HG02870 (cell line): ENCODE results near the gene PCGF2.

Experiments used
- ATAC-seq: cut with Tn5 transposase; IDR thresholded peaks from one replicate; pipeline ENCODE4 v1.9.1; 2021; ENCODE audit warnings: mild to moderate bottlenecking, moderate library complexity; ENCODE audit not compliant: unreplicated experiment

The PCGF2 gene

DNA sequence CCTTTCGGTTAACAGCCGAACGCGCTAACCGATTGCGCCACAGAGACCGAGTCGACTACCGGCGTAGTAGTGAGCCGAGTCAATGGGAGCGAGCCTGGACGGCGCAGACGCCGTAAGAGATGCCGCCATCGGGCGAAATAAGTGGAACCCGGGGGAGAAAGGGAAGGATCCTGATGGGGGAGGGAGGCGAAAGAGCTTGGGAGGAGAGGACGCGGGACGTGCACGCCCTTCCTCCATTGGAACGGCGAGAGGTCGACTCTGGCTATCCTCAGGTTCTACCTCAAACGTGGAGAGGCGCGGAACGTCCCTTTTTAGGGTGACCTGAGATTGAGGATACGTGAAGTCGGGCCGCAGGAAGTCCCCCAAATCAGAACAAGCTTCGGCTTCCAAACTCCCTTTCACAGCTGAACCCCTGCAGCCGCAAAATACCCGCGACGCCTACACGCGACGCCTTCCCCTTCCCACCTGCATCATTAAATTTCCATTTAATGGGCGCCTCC is 3.7 kb upstream of the PCGF2 start:
- ATAC-seq: peak; percentile 0

DNA sequence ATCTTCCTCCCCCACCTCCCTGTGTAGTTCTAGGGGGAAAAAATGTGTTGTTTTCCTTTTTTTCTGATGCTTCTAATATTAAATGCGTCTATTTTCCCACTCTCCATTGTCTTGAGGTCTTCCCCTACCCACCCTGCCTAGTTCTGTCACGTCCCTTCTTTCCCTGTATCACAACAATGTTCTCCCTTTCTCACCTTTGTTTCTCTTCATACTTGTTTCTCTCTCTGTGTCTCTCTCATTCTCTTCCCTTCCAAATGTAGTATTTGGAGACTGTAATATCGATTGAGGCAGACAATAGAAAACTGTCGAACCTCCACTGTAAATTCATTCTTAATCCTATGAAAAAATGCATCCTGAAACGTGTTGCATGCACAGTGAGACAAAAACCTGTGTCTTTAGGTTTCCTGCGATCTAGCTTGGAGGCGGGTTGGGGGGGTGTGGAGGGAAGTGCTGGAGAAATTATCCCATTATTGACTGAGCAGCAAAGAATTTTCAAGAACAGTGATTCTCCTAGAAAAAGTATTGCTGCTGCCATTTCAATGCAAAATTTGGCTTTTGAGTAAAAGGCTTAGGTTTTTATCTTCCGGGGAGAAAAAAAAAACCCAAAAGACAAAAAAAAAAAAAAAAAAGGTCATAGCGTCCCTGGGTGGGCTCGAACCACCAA is 3.1 kb upstream of the PCGF2 start:
- no peak for ATAC-seq

DNA sequence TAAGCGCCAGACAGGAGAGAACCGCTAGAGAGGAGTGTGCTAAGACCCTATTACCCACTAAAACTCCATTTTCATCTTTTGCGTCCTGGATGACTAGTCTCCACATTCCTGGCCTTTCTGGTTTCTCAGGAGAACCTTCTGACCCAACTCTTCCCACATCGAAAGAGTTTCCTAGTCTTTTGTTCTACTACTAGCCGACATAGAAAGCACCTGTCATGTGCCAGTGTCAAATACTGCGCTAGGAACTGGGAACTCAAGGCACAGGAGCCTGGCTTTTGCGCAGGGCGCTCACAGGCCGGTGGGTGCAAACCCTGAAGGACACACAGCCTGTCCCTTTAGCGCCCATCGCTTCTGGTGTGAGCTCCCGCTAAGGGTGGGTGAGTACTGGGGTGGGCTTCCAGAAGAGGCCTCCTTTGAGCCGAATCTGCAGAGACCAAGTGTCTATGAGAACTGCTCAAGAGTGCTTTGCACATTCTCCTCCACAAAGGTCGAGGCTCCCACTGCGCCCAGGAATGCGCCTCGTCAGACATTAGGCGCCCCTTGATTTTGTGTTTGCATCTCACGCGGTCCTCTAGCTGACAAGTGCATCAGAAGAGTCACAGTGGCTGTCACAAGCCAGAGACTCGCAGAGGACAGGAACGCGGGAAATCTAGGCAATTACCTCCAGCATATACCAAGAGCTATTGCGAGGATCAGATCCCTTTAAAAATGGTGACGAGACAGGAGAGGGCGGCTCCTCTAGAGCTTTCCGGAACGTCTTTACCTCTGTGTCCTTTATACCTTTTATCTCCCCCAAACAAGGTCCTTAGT is 2.4 kb upstream of the PCGF2 start:
- no peak for ATAC-seq

DNA sequence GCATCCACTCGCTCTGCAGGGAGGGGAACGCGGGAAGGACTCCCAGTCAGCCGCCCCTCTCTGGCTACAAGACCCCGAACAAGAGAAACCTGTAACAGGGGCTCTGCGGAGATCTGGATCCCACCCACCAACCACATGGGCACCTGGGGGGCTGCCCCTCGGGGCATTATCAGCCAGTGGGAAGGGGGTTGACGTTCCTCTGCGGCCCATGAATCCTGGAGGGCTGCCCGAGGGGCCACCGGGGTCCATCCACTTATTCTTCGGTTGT is 1.8 kb upstream of the PCGF2 start:
- ATAC-seq: no peak

DNA sequence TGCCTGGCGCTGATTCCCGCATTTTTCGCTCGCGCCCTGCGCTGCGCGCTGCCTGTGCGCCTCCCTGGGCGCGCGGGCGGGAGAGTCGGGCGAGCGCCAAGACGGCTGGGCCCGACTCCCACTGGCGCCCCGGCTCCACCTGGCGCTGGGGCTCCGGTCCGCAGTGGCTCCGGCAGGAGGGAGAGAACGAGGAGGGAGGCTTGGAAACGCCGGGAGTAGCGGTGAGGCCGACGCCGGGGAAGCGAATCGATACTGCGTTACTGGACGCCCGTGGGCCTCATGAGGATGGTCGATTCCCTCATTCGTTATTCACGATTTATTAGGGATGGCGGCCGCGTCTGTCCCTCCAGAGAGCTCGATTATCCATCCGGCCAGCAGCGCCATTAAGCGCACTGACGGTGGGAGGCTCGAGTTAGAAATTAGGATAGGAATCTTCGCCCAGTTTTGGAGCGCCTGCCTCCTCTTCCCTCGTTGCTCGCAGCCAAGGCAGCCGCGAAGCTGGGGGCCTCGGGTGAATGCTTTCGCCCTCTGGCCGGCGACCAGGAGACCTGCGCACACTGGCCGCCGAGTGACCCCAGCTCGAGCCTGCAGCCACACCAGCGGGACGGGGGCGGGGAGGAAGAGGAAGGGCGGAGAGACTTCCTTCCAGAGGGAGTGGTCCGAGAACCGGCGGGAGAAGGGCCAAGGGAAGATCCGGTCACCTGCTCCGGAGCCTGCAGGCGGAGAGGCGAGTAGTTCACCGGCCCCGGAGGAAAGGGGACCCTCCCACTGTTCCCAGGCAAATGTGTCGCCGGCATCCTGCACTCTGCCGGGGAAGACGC is 1.3 kb upstream of the PCGF2 start:
- no peak for ATAC-seq

DNA sequence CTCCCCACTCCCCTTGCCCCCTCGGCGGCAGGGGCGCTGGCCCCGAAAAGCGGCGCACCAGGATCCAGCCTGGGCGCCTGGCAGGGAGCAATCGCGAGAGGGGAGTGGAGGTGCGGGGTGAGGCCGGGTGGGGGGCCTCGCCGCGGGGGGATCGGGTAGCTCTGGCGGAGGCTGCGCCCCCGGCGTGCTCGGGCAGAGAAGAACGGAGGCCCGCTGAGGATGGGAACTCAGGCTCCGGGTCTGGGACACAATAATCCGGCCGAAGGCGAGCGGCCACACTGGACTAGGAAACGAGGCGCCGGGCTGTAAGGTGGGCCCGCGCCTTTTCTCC is 721 bp upstream of the PCGF2 start:
- ATAC-seq: no peak

DNA sequence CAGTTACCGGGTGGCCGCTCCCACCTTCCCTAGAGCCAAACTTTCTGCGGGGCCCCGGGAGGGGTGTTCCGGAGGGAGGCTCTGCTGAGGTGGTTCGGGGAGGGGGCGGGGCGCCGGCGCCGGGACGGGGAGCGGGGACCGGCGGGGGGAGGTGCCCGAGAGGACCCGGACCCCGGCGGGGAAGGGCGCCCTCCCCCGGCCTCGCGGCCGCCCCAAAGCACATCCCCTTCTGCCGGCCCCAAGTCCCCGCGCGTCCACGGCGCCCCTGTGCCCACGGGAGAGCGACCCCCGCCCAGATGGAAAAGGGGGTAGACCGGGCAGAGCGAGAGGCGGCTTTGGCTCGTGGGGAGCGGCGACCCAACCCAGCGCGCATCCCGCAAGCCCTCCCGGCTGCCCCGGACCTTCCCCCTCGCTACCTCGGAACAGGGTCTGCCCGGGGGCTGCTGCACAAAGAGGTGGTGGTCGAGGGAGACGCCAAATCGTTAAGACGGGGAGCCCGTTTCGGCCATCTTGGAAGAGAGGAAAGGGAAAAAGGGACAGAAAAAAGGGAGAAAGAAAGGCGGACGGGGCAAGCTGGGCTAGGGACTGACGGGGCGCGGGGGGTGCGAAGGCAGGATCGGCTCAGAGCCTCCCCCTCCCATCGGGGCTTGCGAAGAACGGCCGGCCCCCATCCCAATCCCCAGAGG is 530 bp downstream of the PCGF2 start:
- no peak for ATAC-seq

DNA sequence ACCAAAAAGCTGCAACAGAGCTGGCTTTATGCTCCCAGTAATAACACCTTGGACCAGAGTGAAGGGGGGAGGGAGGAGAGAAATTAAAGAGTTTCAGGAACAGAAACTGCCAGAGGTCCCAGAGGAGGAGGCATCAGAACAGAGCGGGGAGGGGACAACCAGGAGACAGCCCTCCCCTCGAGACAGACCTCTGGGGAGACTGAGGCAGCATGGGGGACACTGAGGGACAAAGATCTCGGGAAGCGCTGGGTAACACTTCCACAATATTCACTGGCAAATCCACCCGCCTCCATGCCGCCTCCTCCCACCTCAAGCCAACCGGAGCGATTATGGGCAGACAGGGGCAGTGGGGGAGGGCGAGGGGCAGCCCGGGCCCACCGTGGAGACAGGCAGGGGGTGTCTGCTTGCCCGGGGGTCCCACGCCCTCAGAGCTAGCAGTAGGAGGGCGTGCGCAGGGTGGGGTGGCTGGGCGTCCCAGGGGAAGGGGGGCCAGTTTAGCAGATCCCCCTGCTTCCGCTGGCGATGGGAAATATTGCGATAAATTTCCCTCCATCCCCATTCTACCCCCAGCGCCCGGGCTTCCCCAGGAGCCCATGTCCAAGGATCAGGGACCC is 1.2 kb downstream of the PCGF2 start:
- no peak for ATAC-seq

DNA sequence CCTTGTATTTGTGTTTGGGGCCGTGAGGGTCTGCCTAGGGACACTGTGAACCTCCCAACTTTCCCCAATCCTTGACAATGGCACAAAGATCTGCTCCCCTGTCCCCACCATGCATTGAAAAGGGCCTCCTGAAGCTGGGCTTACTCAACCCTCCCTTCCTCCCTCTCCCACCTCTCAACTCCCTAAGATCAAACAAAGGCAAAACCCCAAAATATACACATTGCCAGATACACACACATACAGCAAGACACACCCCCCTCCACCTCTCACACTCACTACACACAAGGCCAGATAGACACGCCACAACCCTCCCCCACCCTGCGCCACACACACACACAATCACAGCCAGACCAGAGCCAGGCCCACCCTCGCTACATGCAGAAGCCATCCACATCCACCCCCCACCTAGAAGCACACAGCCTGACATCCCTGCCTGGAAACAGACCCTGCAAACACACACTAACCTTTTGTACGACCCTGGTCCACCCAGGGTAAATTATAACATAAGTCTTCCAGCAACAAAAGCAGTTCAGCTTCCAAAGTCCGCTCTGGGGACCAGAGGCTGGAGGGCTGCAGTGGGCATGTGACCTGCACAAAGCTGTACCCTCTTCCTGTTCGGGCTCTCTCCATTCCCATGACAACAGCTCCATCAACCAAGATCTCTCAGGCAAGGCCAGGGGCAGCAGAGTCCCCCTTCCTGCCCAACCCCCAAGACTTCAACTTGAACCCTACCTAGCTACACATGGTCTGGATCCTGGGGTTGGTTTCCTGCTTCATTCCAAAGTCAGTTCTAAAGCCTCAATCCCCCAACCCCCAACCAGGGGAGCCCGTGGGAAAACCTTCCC is 1.9 kb downstream of the PCGF2 start:
- ATAC-seq: no peak

DNA sequence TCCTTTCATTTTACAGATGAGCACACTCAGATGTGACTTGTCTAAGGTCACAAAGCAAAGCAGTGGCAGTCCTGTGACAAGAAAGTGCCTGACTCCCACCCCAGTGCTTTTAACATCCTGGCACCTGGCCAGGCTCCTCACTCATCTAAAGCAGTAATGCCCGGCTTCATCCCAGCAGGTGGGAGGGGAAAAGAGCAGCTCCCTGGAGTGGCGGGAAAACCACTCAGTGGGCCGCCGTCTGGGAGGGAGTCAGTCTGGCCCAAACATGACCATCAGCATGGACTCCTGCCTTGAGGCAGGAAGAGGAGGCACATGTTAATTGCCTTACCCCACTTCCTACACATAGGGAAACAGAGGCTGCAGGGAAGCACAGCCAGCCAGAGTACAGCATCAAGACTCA is 2.6 kb downstream of the PCGF2 start:
- no peak for ATAC-seq

DNA sequence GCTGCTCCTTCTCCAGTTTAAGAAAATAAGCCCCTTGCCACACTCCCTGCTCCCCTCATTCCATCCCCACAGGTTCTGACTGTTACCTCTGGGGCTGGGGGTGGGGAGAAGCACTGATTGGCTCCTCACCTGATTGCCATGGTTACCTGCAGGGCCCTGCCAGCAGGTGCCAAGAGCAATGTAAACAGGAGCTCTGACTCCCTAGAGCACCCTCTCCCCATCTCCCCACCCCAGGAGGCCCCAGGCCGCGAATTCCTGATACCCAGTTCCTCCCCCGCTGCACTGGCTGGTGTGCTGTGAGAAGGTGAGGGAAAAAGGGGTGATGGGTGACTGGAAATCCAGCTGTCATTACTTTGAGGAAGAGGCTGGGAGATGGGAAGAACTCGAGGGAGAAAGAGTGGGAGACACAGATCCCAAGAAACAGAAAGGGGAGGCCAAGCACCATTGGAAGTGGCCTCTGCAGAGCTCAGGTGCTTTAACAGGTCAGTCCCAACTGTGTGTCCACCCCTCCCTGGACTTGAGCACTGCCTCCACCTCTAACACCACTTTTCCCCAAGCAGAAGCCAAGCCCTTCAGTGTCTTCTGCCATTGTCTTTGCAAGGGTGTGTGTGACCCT is 4.5 kb downstream of the PCGF2 start:
- ATAC-seq: no peak

DNA sequence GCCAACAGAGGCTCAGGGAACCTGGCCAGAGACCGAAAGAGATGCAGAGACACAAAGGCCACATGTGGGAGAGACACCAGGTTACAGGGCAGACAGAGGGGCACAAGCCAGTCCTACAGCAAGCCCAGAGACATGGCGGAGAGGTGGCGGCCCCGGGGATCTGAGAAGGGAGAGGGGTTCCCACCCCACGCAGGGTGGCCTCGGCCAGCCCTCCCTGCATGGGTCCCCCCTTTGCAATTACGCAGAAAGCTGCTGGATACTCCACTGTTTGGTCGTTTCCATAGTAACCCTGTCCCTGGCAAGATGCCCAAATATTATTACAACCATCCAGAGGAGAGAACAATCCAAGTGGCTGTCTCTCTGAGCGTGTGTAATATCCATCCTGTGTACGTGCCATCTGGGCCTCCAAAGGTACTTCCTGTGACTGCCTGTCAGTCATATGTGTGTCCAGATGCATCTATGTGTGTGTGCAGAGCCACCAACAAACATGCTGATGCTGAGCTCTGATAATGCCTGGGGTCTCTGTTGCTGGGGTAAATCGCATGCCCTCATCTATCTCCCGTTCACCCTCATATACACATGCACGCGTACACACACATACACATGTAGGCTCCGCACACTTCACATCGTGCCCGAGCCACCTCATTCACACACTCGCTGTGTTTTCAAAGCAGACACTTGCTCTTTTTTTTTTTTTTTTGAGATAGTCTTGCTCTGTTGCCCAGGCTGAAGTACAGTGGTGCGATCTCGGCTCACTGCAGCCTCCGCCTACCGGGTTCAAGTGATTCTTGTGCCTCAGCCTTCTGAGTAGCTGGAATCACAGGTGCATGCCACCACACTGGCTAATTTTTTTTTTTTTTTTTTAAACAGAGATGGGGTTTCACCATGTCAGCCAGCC is 5.5 kb downstream of the PCGF2 start:
- ATAC-seq: no peak

DNA sequence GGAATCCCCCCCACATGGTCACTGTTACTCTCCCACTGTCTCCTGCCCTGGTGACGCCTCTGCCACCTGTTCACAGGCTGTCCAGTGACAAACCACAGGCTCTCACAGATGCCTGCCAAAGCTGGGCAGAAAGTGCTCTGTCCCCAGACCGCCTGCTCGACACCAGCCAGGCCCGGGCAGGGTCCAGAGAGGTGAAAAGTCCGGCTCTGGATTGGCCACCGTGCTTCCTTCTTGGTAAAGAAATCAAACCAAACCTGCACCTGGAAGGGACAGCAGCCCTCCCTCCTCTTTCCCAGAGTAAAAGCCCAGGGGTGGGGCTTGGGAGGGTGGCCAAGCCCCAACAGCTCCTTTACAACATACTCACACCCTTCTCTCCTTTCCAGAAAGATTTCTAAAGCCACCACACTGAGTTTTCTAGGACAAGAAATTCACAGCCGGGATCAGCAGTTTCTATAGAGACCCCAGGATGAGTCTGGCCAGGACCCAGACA is 6.2 kb downstream of the PCGF2 start:
- ATAC-seq: no peak

DNA sequence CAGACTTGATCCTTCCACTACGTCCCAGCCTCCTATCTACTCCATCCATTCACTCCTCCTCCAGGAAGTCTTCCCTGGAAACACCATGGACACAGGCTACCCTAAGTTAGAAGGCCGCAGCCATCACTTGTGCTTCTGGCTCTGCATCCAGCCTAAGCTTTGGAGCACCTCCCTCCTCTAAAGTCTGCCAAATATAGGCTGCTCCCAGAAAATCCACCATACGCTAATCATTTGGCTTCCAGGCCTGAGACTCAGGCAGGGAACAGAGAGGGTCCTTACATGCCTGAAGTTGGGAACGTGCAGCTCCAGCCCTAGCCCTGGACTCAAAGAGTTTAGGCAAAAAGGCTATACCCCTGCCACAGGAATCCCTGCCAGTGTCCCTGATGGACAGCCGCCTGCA is 6.7 kb downstream of the PCGF2 start:
- ATAC-seq: no peak

DNA sequence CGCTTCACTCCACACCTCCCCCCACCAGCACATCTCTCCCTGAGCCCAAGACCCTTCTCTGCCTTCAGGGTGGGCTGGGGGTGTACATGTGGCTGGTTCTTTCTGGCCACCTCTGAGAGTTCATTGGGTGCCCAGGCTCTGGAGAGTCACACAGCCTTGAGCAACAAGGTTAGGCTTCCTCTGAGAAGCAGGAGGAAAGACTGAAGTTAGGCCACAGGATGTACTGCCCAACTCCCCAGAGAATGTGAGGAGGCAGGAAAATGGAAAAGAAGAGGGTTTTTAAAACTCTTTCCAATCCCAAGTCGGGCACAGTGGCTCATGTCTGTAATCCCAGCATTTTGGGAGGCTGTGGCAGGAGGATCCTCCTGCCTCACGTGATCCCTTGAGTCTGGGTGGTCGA is 7.3 kb downstream of the PCGF2 start:
- ATAC-seq: no peak

DNA sequence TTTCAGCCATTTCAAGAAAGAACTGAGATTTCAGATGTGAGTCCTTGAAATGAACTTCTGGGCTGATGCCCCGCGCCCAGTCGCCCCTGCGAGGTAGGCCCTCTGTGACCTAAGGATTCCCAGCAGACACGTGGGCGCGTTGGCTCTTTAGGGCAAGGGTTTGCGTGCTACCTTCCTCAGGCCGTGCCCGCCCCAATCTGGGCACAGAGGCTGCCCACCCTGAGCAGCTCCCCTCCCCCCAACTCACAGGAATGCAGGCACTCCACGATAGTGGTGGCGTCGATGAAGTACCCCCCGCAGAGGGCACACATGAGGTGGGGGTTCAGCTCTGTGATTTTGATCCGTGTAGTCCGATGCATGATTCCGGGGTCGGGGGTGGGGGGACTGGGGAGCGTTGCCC is 8.1 kb downstream of the PCGF2 start:
- ATAC-seq: no peak

DNA sequence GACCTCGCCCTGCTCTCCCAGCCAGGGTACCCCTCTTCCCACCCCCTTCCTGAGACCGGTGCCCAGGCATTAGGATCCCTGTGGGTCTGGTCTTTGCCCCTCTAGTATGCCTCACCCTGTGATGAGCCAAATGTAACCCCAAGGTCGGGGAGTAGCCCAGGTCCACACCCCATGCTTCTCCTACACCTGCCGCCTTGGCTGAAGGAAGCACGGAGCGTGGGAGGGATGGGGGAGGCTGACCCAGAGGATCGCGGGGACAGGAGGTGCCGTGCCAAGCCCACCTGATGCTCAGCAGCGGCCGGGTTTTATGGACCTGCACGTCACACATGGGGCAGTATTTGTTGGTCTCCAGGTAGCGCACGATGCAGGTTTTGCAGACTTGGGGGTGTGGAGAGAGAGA is 8.8 kb downstream of the PCGF2 start:
- no peak for ATAC-seq

DNA sequence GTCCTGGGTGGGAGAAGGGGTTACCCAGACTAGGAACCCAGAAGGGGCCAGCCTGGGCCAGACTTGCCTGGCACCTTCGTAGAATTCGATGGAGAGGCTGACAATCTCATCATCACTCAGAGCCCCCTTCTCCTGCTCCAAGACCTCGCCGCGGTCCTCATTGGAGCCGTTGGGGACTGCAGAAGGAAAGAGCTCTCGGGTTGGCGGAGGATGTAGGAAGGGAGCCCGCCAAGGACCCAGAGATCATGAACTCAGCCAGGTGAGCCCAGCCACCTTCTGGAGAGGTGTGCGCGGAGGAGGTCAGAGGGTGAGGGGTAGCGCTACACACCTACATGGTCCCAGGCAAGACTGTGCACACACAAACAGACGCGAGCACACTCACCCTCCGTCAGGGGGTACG is 9.4 kb downstream of the PCGF2 start:
- ATAC-seq: no peak
